Endometrial microvascular endothelial cells (primary cell): Measurements from ENCODE around the gene PRKAR1B. TPM values are rescaled to one million over a fixed set of nuclear protein-coding genes. Genes with fewer than 3 reads are reported as not detected.
"Not testable (repeated sequence)": the region's sequence is repeated elsewhere in the genome, so short reads cannot be mapped to it uniquely, and the experiment has no call there.

Source experiments
- in situ Hi-C: cut with HindIII; loops from 2 replicates; pipeline ENCODE4 v1.10.0; 2017; ENCODE audit warnings: low sequenced_read_pairs, low pct_unique_long_range_greater_than_20kb; ENCODE audit errors: inconsistent ontology term
- total RNA-seq: library from RNA; depleted of rRNA; stranded (reverse); fragments of >200 nt; gene quantifications from one replicate; pipeline ENCODE4 v1.2.3, GENCODE V29; 2015; ENCODE audit errors: inconsistent ontology term

PRKAR1B gene
- total RNA-seq, 1 donor from 2014 or later, result 17.2 TPM

DNA sequence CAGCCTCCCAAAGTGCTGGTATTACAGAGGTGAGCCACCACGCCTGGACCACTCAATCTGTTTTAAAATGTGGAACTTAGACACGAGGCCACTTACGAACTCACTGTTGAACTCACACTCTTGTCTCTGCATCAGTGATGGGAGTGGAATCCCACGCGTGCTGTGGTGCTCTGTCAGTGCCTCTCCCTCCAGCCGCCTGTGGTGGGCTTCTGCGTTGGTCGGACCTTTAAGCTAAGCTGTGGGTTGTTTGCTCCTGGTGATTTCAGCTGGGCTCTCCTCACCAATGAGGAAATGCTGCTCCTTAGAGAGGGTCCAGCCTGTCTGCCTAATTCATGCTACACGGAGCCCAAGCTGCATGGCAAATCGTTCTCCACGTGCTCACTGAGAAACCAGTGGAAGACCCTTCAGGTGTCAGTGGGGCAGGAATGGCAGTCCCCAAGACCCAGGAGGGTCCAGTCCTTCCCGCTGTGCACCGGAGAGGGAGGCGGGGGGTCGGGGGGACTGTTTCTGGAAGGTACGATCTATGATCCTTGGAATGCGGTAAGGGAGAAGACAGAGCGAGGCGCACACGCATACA is 17.9 kb upstream of the PRKAR1B start:
- in situ Hi-C loops, result no loop called here

GRCh38 chr7:744128-744520 is 17.0 kb upstream of the PRKAR1B start:
- in situ Hi-C loops, result not testable (repeated sequence)

GRCh38 chr7:743341-744127 is 16.5 kb upstream of the PRKAR1B start:
- in situ Hi-C loops, result not testable (repeated sequence)

DNA sequence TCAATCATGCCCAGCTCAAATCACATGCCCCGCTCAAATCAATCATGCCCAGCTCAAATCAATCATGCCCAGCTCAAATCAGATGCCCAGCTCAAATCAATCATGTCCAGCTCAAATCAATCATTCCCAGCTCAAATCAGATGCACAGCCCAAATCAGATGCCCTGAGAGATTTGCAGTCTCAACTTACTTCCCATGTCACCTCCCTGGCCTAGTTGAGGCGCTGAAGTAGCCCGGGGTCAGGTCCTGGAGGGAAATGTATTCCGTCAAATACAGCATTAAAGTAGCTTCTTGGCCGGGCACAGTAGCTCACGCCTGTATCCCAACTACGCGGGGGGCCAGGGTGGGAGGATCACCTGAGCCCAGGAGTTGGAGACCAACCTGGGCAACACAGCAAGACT is 15.7 kb upstream of the PRKAR1B start:
- in situ Hi-C loops, result no loop called here

- in situ Hi-C loops, result no loop called here
Measured at GRCh38 chr7:741850-742249, 14.8 kb upstream of the PRKAR1B start.

- in situ Hi-C loops, result no loop called here
Measured at GRCh38 chr7:741191-741671, 14.2 kb upstream of the PRKAR1B start.

GRCh38 chr7:739983-740942 is 13.2 kb upstream of the PRKAR1B start:
- in situ Hi-C loops, result no loop called here

DNA sequence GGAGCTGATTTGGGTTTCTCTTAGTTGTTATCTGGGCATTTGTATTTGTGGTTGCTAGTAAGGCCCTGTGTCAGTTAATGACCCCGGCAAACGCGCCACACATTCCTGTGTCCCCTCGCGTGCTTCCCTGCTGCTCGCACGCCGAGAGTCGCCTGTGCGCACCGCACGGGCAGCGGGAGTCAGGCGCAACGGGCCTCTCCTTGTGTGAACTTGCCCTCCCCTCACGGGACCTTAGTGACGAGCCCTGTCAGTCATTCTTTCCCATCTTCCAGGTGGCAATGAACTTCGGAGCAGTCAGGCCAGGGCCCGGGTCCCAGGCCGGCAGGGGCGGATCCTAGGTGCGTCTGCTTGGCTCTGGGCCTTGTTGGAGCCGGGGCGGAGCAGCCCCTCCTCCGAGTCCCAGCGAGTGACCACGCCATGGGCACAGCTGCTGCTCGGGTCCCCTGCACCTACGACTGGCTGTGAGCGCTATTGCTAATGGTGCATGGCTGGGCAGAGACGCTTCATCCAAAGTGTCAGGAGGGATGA is 12.4 kb upstream of the PRKAR1B start:
- in situ Hi-C loops, result no loop called here

- in situ Hi-C loops, result no loop called here
Measured at GRCh38 chr7:738723-739454, 11.8 kb upstream of the PRKAR1B start.

GRCh38 chr7:738241-738640 is 11.2 kb upstream of the PRKAR1B start:
- in situ Hi-C loops, result no loop called here

- in situ Hi-C loops, result no loop called here
Measured at GRCh38 chr7:734808-735207, 7.7 kb upstream of the PRKAR1B start.

GRCh38 chr7:734214-734613 is 7.1 kb upstream of the PRKAR1B start:
- in situ Hi-C loops, result no loop called here

DNA sequence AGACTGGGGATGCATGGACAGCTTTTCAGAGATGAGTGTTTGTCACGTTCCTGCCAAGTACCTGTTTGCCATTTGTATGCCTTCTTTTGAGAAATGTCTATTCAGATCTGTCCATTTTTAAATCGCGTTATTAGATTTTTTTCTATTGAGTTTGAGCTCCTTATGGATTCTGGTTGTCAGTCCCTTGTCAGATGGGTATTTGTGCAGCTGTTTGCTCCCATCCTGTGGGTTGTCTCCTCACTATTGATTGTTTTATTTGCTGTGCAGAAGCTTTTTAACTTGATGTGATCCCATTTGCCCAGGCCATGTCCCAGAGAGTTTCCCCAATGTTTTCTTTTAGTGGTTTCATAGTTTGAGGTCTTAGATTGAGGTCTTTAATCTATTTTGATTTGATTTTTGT is 5.5 kb upstream of the PRKAR1B start:
- in situ Hi-C loops, result no loop called here

- in situ Hi-C loops, result no loop called here
Measured at GRCh38 chr7:732094-732541, 5.0 kb upstream of the PRKAR1B start.

DNA sequence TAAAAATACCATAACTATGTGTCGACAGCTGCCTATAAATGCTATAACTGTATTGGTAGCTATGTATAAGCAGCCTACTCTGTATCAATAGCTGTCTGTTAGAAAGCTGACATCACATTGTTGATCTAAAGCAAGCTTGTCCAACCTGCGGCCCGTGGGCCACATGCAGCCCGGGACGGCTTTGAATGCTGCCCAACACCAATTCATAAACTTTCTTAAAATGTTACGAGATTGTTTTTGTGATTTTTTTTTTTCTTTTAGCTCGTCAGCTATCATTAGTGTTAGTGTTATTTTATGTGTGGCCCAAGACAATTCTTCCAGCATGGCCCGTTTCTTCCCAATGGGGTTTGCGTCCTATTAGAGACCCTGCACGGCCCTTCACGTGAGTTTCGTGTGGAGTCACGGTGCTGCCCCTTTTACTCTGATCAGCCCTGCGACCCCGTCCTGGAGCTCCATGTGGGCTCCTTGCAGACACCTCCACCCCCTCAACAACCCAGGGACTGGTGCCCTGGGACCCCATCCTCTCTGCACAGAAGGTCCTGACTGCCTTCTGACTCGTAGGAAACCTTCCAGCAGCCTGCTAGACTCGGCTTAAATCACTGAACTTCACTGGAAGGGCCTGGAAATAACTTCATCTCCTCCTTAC is 4.5 kb upstream of the PRKAR1B start:
- in situ Hi-C loops, result no loop called here

DNA sequence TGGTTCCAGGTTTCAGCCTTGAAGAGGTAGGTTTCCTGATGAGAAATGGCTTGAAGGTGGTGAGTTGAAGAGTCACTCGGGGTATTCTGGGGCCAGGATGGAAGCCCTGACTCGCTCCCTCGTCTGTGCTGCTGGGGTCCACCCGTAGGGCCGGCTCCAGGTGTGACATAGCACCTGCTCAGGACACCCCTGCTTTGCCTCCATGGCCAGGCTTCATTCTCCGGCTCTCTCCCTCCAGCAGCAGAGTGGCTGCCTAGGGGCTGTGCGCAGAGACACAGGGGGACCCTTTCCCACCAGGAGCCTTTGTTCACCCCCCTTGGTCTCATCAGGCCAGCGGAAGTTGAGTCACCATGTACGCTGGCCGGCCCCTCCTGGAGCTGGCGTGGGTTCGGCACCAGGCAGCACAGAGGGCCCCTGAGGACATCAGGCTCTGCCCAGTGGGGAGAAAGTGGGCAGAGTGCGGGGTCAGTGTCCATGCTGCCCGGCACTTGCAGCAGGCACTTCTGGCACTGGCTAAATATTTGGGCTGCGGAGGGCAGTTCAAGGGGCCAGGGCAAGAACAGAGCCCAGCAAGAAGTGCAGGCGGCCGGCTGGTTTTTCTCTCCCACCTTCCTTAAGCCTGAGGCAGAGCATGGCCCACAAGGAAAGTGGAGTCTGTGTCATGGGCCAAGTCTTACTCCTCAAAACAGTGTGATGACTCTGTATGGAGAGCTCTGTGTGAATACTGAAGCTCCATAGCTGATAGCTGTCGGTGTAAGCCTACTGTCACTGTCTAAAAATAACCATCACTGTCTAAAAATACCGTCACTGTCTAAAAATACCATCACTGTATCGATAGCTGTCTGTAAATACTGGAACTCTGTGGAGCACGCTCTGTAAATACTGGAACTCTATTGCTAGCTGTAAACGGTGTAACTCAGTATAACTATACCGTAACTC is 3.7 kb upstream of the PRKAR1B start:
- in situ Hi-C loops, result no loop called here
